Upper lobe of left lung (tissue), 4 donors: ENCODE measurements around the gene SHISA5.
A peak's percentile ranks its signal among the peaks of the same experiment; 100 is the strongest.

Experiments
- CTCF ChIP-seq, 6 experiments: fragments of 450-650 bp in 4 of 6; fragments of 200-600 bp in 2 of 6; sonication (generic) in 2 of 6; IDR thresholded peaks; one replicate each; pipeline ENCODE4 v1.5.1; 2016 to 2019; ENCODE audit warnings: antibody characterized with exemption in 6 of 6
- POLR2A ChIP-seq, 4 donors: fragments of 450-650 bp; IDR thresholded peaks; one replicate each; pipeline ENCODE4 v1.5.1; 2016 to 2017; ENCODE audit warnings: antibody characterized with exemption in 4 of 4, mild to moderate bottlenecking in 2 of 4
- POLR2AphosphoS5 ChIP-seq, 2 donors: sonication (generic); formaldehyde crosslinking; IDR thresholded peaks; one replicate each; pipeline ENCODE4 v1.5.1; 2017; ENCODE audit warnings: antibody characterized with exemption in 2 of 2

DNA sequence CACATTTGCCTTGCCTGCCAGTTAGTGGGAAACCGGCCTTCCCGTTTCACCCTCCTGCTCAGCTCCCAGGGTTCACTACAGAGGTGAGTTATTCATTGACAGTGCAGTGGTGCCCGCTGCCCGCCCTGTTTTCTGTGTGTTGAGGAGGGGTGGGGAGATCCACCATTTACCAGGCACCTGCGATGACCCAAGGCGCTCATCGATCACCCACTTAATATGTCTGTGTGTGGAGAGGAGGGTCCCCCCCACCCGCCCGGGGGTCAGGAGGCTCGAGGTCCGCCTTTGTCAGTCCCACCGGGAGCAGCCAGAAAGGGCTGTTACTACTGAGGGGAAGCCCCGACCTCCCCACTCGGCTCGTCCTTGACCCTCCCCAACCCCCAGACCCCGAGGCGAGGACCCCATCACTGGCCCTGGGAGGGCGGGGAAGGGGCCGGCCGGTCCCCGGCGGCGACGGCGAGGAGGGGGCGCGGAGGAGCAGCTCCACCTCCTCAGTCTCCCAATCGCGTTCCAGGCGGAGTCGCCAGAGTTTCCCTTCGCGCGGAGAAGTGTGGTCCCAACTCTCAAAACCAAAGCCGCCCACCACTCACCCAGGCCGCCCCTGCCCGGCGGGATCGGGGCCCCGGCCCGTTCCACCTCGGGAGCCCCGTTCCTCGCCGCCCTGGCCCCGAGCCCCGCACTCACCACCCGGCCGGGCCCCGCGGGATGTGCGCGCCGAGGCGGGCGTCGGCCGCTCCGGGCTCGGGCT, 75.2 kb downstream of the SHISA5 start:
- TF ChIP-seq CTCF (IDR thresholded peaks at IDR 0.05) (no peak), POLR2A (IDR thresholded peaks at IDR 0.05) (peak in 3 of 4 donors; percentile 37 to 58 (median 42)), POLR2AphosphoS5 (IDR thresholded peaks at IDR 0.05) (peak in 1 of 2 donors; percentile 50)
